ENCODE measurements around the gene TCF7L1.

Gene TCF7L1

GRCh38 chr2:85185431-85185940 is 52.3 kb downstream of the TCF7L1 start:
- Histone ChIP-seq H3K27ac (peak overlapping the region; percentile 89), H3K4me3 (ENCODE audit: low read depth, low read length) (no peak overlapping the region), H3K4me2 (ENCODE audit: low read length) (no peak overlapping the region), H3K9ac (no peak overlapping the region), H3K4me1 (peaks cover 50% of the 10 kb centered on the region), H2AFZ (peak overlapping the region; percentile 47), H3K36me3 (ENCODE audit: control insufficient read depth, insufficient read depth, low read length) (no peaks in the 10 kb centered on the region), H3K9me3 (ENCODE audit: control insufficient read depth, low read length) (no peaks in the 10 kb centered on the region), H3K27me3 (ENCODE audit: control insufficient read depth, insufficient read depth, low read length) (no peaks in the 10 kb centered on the region), H3K79me2 (peaks cover 8% of the 10 kb centered on the region)
- TF ChIP-seq CTCF (IDR thresholded peaks at IDR 0.05), result no peak

- no peak overlapping the region for H3K4me3 ChIP-seq (ENCODE audit: low read depth, low read length)
- no peak overlapping the region for H2AFZ ChIP-seq
- peaks cover 36% of the 10 kb centered on the region for H3K4me1 ChIP-seq
- H3K27ac ChIP-seq, result no peak overlapping the region
- H3K79me2 ChIP-seq, result peaks cover 8% of the 10 kb centered on the region
- H3K9ac ChIP-seq, result no peak overlapping the region
- no peak overlapping the region for H3K4me2 ChIP-seq (ENCODE audit: low read length)
- no peaks in the 10 kb centered on the region for H3K9me3 ChIP-seq (ENCODE audit: control insufficient read depth, low read length)
- no peaks in the 10 kb centered on the region for H3K36me3 ChIP-seq (ENCODE audit: control insufficient read depth, insufficient read depth, low read length)
- TF ChIP-seq CTCF (IDR thresholded peaks at IDR 0.05), result no peak
- no peaks in the 10 kb centered on the region for H3K27me3 ChIP-seq (ENCODE audit: control insufficient read depth, insufficient read depth, low read length)
Observed at GRCh38 chr2:85187069-85187468, 53.9 kb downstream of the TCF7L1 start.

GRCh38 chr2:85188852-85189251 is 55.7 kb downstream of the TCF7L1 start:
- H3K79me2 ChIP-seq, result peaks cover 8% of the 10 kb centered on the region
- H3K27me3 ChIP-seq (ENCODE audit: control insufficient read depth, insufficient read depth, low read length), result no peaks in the 10 kb centered on the region
- no peaks in the 10 kb centered on the region for H3K9me3 ChIP-seq (ENCODE audit: control insufficient read depth, low read length)
- no peak for TF ChIP-seq CTCF (IDR thresholded peaks at IDR 0.05)
- no peak overlapping the region for H2AFZ ChIP-seq
- no peaks in the 10 kb centered on the region for H3K36me3 ChIP-seq (ENCODE audit: control insufficient read depth, insufficient read depth, low read length)
- no peak overlapping the region for H3K27ac ChIP-seq
- H3K4me2 ChIP-seq (ENCODE audit: low read length), result no peak overlapping the region
- H3K4me1 ChIP-seq, result peaks cover 21% of the 10 kb centered on the region
- no peak overlapping the region for H3K4me3 ChIP-seq (ENCODE audit: low read depth, low read length)
- H3K9ac ChIP-seq, result no peak overlapping the region

DNA sequence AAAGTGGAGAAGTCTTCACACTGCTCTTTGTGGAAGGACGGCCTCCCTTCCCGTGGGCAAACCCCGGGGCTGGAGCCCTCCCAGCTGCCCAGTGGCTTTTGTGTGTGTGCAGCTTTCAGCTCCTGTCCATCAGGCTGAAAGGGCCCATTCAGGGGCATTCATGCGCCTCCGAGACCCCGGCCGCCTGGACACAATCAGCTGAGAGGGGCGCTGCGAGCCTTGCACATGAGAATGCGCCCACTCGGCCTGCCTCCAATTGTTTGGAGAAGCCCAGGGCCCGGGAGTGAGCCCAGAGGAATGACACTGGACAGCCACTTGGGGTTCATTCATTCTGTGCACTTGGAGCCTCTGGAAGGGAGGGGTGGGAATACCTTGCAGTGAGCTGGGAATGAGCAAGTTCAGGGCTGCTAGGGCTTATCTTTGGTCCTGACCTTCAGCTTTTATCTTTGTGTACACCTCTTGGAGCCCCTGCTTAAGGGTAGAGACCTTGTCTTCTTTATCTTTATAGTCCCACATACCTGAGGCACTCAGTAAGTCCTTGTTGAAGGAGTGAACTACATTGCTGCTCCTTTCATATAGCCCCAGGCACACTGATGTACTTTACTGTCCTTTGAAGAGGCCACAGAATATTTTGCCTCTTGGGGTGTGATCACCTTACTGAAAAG is 56.5 kb downstream of the TCF7L1 start:
- H3K4me3 ChIP-seq (ENCODE audit: low read depth, low read length), result no peak overlapping the region
- no peak overlapping the region for H2AFZ ChIP-seq
- H3K36me3 ChIP-seq (ENCODE audit: control insufficient read depth, insufficient read depth, low read length), result no peaks in the 10 kb centered on the region
- H3K9me3 ChIP-seq (ENCODE audit: control insufficient read depth, low read length), result no peaks in the 10 kb centered on the region
- H3K9ac ChIP-seq, result no peak overlapping the region
- peaks cover 12% of the 10 kb centered on the region for H3K4me1 ChIP-seq
- no peak overlapping the region for H3K4me2 ChIP-seq (ENCODE audit: low read length)
- peaks cover 17% of the 10 kb centered on the region for H3K79me2 ChIP-seq
- no peaks in the 10 kb centered on the region for H3K27me3 ChIP-seq (ENCODE audit: control insufficient read depth, insufficient read depth, low read length)
- H3K27ac ChIP-seq, result no peak overlapping the region
- TF ChIP-seq CTCF (IDR thresholded peaks at IDR 0.05), result no peak

DNA sequence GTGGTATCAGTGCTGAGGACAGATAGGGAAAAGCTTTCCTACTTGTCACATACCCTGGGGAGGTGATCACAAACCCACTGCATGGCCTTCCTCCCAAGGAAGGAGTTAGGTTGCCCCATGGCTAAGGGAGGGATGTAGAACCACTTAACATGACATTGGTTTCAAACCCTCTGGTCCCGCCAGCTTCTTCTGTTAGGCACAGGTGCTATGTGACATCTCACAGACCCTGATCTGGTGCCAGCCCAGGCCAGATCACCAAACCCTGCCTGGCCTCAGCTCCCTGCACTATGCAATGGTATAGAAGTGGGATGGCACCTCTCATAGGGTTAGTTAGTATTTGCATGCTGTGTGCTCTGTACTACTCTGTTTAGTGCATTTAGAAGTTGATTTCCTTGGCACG is 58.0 kb downstream of the TCF7L1 start:
- Histone ChIP-seq H3K27ac (no peak overlapping the region), H3K4me2 (ENCODE audit: low read length) (no peak overlapping the region), H3K36me3 (ENCODE audit: control insufficient read depth, insufficient read depth, low read length) (no peaks in the 10 kb centered on the region), H3K4me1 (peaks cover 3% of the 10 kb centered on the region), H2AFZ (no peak overlapping the region), H3K4me3 (ENCODE audit: low read depth, low read length) (no peak overlapping the region), H3K9ac (no peak overlapping the region), H3K27me3 (ENCODE audit: control insufficient read depth, insufficient read depth, low read length) (no peaks in the 10 kb centered on the region), H3K9me3 (ENCODE audit: control insufficient read depth, low read length) (no peaks in the 10 kb centered on the region), H3K79me2 (peaks cover 17% of the 10 kb centered on the region)
- no peak for TF ChIP-seq CTCF (IDR thresholded peaks at IDR 0.05)

All from parathyroid adenoma (tissue), 2 donors.